Lower leg skin (tissue), 4 donors: ENCODE data around the gene PLSCR3. TPM values are rescaled to one million over a fixed set of nuclear protein-coding genes. Genes with fewer than 3 reads are reported as not detected.

Experiments used
- DNase-seq, 2 donors: peaks; one replicate each; pipeline ENCODE4 v3.0.0-alpha.2; 2019; ENCODE audit warnings: low spot score in 2 of 2
- H3K4me3 ChIP-seq: fragments of 200-600 bp; sonication (generic); 2 replicates; pipeline ENCODE4 v1.5.1; 2017; ENCODE audit warnings: mild to moderate bottlenecking, low read depth; ENCODE audit not compliant: poor library complexity, severe bottlenecking
- CTCF ChIP-seq, 3 donors: fragments of 450-650 bp; IDR thresholded peaks; one replicate each; pipeline ENCODE4 v1.5.1; 2016; ENCODE audit warnings: antibody characterized with exemption in 3 of 3, mild to moderate bottlenecking in 3 of 3, moderate library complexity in 2 of 3
- POLR2A ChIP-seq, 2 donors: fragments of 450-650 bp; IDR thresholded peaks; one replicate each; pipeline ENCODE4 v1.6.1; 2016 to 2017; ENCODE audit warnings: antibody characterized with exemption in 2 of 2, mild to moderate bottlenecking in 1 of 2, moderate library complexity in 1 of 2
- WGBS, 2 donors: methylation state at CpG; one replicate each; pipeline ENCODE4 v1.1.5; 2018; 5-methylcytosine and 5-hydroxymethylcytosine counted together
- intact Hi-C: fragments of 100-400 bp; cut with DNase I; formaldehyde crosslinking; loops from one replicate; pipeline ENCODE4 v1.15.0; 2023; ENCODE audit warnings: low total_unique reads
- total RNA-seq, 4 donors: library from RNA; depleted of rRNA; stranded (reverse); fragments of >200 nt; gene quantifications; one replicate each; pipeline ENCODE4 v1.1.0, GENCODE V29; 2016

Gene PLSCR3
- total RNA-seq, 4 donors from 2014 or later, result 21.6 to 38.1 (median 24.5) TPM

- TF ChIP-seq POLR2A (IDR thresholded peaks at IDR 0.05) (no peak), CTCF (IDR thresholded peaks at IDR 0.05) (no peak)
- DNase-seq, result peak; percentile 84 to 98
- intact Hi-C loops, result loop anchor here (10.0 kb wide), 1 partner anchor 203 kb away; the partner anchor contains the start of gene TNFSF13
- peak within 1 kb of the TSS; percentile 78 for H3K4me3 ChIP-seq
- WGBS, 2 donors, result 2 to 7% methylated on average over 17 to 33 of the region's 91 CpGs
Observed at GRCh38 chr17:7351665-7352502, 42.4 kb downstream of the PLSCR3 start, which contains the start of gene KCTD11. Gene KCTD11, plus strand, starts transcription at chr17:7352162.

- WGBS, 2 donors, result 54 to 61% methylated on average over 19 of the region's 19 CpGs
- H3K4me3 ChIP-seq, result no peak overlapping the region
- DNase-seq, result peak in 1 of 2 donors; percentile 90
- intact Hi-C loops, result no loop called here
- TF ChIP-seq CTCF (IDR thresholded peaks at IDR 0.05) (no peak), POLR2A (IDR thresholded peaks at IDR 0.05) (no peak)
Observed at GRCh38 chr17:7348478-7349242, 45.7 kb downstream of the PLSCR3 start.

- TF ChIP-seq CTCF (IDR thresholded peaks at IDR 0.05) (no peak), POLR2A (IDR thresholded peaks at IDR 0.05) (no peak)
- WGBS, 2 donors, result 65 to 70% methylated on average over 19 of the region's 19 CpGs
- DNase-seq, result no peak
- intact Hi-C loops, result no loop called here
- no peak overlapping the region for H3K4me3 ChIP-seq
Observed at GRCh38 chr17:7347630-7348477, 46.5 kb downstream of the PLSCR3 start.

- intact Hi-C loops, result no loop called here
Observed at GRCh38 chr17:7346761-7347614, 47.3 kb downstream of the PLSCR3 start.

GRCh38 chr17:7343250-7343649 lies 51.1 kb downstream of the PLSCR3 start:
- H3K4me3 ChIP-seq, result no peak overlapping the region
- DNase-seq, result no peak
- intact Hi-C loops, result loop anchor here (2.0 kb wide), 1 partner anchor 62 kb away; the partner anchor contains the start of gene SLC2A4
- 60 to 66% methylated on average over 9 to 14 of the region's 15 CpGs for WGBS, 2 donors
- TF ChIP-seq CTCF (IDR thresholded peaks at IDR 0.05), result no peak
- TF ChIP-seq POLR2A (IDR thresholded peaks at IDR 0.05), result no peak

More at GRCh38 chr17:7346761-7347614, 47.3 kb downstream of the PLSCR3 start:
- H3K4me3 ChIP-seq, result no peak overlapping the region
- DNase-seq, result no peak
- 68 to 74% methylated on average over 18 of the region's 18 CpGs for WGBS, 2 donors
- TF ChIP-seq POLR2A (IDR thresholded peaks at IDR 0.05), result no peak
